Upper lobe of left lung (tissue), 6 donors: Measurements from ENCODE around the gene CD164. TPM values are rescaled to one million over a fixed set of nuclear protein-coding genes. Genes with fewer than 3 reads are reported as not detected.

Source experiments
- ATAC-seq, 2 donors: fragments of 200-7000 bp; cut with Tn5 transposase; one replicate each; pipeline ENCODE4 v1.9.1; 2022; ENCODE audit warnings: mild to moderate bottlenecking in 2 of 2, moderate library complexity in 2 of 2; ENCODE audit not compliant: low FRiP score in 2 of 2
- DNase-seq, 2 donors: peaks; one replicate each; pipeline ENCODE4 v3.0.0-alpha.2; 2019 to 2020
- H3K27ac ChIP-seq, 4 donors: fragments of 200-600 bp; sonication (generic); one replicate each; pipeline ENCODE4 v1.5.1; 2016 to 2019
- H3K27me3 ChIP-seq, 4 donors: fragments of 200-600 bp; sonication (generic); one replicate each; pipeline ENCODE4 v1.5.1; 2017 to 2019
- H3K36me3 ChIP-seq, 4 donors: fragments of 200-600 bp; sonication (generic); one replicate each; pipeline ENCODE4 v1.5.1; 2016 to 2019
- H3K4me1 ChIP-seq, 4 donors: fragments of 200-600 bp; sonication (generic); one replicate each; pipeline ENCODE4 v1.5.1; 2018 to 2019
- H3K4me3 ChIP-seq, 4 donors: fragments of 200-600 bp; sonication (generic); one replicate each; pipeline ENCODE4 v1.5.1; 2017 to 2019; ENCODE audit warnings: mild to moderate bottlenecking in 2 of 4, moderate library complexity in 1 of 4
- H3K9me3 ChIP-seq, 4 donors: fragments of 200-600 bp; sonication (generic); one replicate each; pipeline ENCODE4 v1.5.1; 2018 to 2019
- EP300 ChIP-seq, 4 donors: sonication (generic); formaldehyde crosslinking; IDR thresholded peaks; one replicate each; pipeline ENCODE4 v1.5.1; 2017; ENCODE audit warnings: antibody characterized with exemption in 4 of 4, control low read depth in 2 of 4
- POLR2A ChIP-seq, 4 donors: fragments of 450-650 bp; IDR thresholded peaks; one replicate each; pipeline ENCODE4 v1.5.1; 2016 to 2017; ENCODE audit warnings: antibody characterized with exemption in 4 of 4, mild to moderate bottlenecking in 2 of 4
- POLR2AphosphoS5 ChIP-seq, 2 donors: sonication (generic); formaldehyde crosslinking; IDR thresholded peaks; one replicate each; pipeline ENCODE4 v1.5.1; 2017; ENCODE audit warnings: antibody characterized with exemption in 2 of 2
- WGBS, 2 donors: methylation state at CpG; one replicate each; pipeline ENCODE4 v1.1.5; 2017 to 2018; 5-methylcytosine and 5-hydroxymethylcytosine counted together
- total RNA-seq, 6 donors: library from RNA; depleted of rRNA in 4 of 6; stranded (reverse); fragments of >200 nt in 4 of 6; gene quantifications; one replicate each; pipeline versions ENCODE4 v1.1.0 to v1.2.1, GENCODE V29; 2016 to 2021
- TF ChIP-seq, protein P1 (sequence below), 6 experiments: fragments of 450-650 bp in 4 of 6; fragments of 200-600 bp in 2 of 6; sonication (generic) in 2 of 6; IDR thresholded peaks; one replicate each; pipeline ENCODE4 v1.5.1; 2016 to 2019; ENCODE audit warnings: antibody characterized with exemption in 6 of 6
- donor health status: DM: no; HTN: no; CAD: no; lungs with moderate emphysema.
- donor health status: DM: no; HTN: yes; CAD: no; lungs with severe emphysema.

The CD164 gene
- total RNA-seq, 6 donors from 2014 or later, result 70.8 to 281 (median 218) TPM

DNA sequence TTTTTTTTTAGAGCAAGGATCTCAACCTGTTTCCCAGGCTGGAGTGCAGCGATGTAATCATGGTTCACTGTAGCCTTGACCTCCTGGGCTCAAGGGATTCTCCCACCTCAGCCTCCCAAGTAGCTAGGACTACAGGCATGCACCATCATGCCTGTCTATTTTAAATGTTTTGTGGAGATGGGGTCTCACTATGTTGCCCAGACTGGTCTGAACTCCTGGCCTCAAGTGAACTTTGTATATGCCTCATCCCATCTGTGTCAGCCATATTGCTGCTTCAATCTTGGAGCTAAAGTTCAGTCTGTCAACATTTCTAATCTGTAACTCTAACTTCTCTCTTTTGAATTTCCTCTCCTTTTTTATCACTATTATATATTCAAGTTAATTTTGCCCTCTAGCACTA is 54.3 kb downstream of the CD164 start:
- Histone ChIP-seq H3K4me1 (peaks cover 0 to 8% (median 4%) of the 10 kb centered on the region in 4 donors), H3K27me3 (no peaks in the 10 kb centered on the region), H3K27ac (no peak overlapping the region), H3K36me3 (no peaks in the 10 kb centered on the region), H3K9me3 (no peaks in the 10 kb centered on the region), H3K4me3 (no peak overlapping the region)
- WGBS, 2 donors, result 93 to 100% methylated on average over 1 of the region's 1 CpG
- ATAC-seq (no peak), DNase-seq (no peak)
- TF ChIP-seq, protein P1, sequence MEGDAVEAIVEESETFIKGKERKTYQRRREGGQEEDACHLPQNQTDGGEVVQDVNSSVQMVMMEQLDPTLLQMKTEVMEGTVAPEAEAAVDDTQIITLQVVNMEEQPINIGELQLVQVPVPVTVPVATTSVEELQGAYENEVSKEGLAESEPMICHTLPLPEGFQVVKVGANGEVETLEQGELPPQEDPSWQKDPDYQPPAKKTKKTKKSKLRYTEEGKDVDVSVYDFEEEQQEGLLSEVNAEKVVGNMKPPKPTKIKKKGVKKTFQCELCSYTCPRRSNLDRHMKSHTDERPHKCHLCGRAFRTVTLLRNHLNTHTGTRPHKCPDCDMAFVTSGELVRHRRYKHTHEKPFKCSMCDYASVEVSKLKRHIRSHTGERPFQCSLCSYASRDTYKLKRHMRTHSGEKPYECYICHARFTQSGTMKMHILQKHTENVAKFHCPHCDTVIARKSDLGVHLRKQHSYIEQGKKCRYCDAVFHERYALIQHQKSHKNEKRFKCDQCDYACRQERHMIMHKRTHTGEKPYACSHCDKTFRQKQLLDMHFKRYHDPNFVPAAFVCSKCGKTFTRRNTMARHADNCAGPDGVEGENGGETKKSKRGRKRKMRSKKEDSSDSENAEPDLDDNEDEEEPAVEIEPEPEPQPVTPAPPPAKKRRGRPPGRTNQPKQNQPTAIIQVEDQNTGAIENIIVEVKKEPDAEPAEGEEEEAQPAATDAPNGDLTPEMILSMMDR (IDR thresholded peaks at IDR 0.05), result no peak
- TF ChIP-seq EP300 (IDR thresholded peaks at IDR 0.05) (no peak), POLR2A (IDR thresholded peaks at IDR 0.05) (no peak), POLR2AphosphoS5 (IDR thresholded peaks at IDR 0.05) (no peak)

DNA sequence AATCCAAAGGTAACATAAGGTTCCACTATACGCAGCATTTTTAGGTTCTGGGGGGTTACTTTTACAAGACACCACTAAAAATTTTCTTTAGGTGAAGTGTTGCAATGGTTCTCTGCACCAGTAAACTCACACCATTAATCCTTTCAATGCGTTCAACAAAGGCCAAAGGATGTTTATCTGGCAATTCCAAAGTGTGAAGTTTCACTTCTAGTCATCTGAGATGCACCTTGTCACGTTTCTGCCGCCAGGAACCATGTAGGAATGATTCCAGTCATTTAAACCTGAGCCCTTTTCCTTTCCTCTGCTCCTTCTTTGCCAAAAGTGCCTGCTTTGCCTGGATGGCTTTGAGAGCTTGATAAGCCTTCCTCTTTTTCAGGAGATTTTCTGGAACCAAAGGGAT is 54.8 kb downstream of the CD164 start:
- no peak for DNase-seq
- TF ChIP-seq POLR2A (IDR thresholded peaks at IDR 0.05), result no peak
- no peak for TF ChIP-seq POLR2AphosphoS5 (IDR thresholded peaks at IDR 0.05)
- H3K27ac ChIP-seq, result no peak overlapping the region
- H3K27me3 ChIP-seq, result no peaks in the 10 kb centered on the region
- no peaks in the 10 kb centered on the region for H3K36me3 ChIP-seq
- peaks cover 0 to 10% (median 5%) of the 10 kb centered on the region in 4 donors for H3K4me1 ChIP-seq
- ATAC-seq, result no peak
- WGBS, 2 donors, result 77 to 87% methylated on average over 4 of the region's 4 CpGs
- no peak overlapping the region for H3K4me3 ChIP-seq
- H3K9me3 ChIP-seq, result no peaks in the 10 kb centered on the region

DNA sequence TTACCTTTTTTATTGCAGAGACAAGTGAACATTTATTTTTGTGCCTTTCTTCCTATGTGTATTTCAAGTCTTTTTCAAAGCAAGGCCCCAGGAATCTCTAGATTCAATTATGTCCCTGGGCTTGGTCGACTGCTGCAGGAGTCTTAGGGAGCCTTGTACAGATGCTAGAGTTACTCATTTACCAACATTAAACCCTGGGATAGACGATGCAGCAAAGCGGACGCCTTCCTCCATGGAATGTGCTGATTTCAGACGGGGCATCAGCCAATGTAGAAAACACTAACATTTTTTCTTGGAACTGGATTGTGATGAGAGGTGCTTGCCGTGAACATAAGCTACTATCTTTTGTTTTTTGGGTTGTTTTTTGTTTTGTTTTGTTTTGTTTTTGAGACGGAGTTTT is 55.9 kb downstream of the CD164 start:
- no peaks in the 10 kb centered on the region for H3K9me3 ChIP-seq
- ATAC-seq (no peak), DNase-seq (no peak)
- no peaks in the 10 kb centered on the region for H3K36me3 ChIP-seq
- H3K27me3 ChIP-seq, result no peaks in the 10 kb centered on the region
- H3K4me1 ChIP-seq, result peaks cover 0 to 10% (median 5%) of the 10 kb centered on the region in 4 donors
- TF ChIP-seq POLR2A (IDR thresholded peaks at IDR 0.05) (no peak), POLR2AphosphoS5 (IDR thresholded peaks at IDR 0.05) (no peak), EP300 (IDR thresholded peaks at IDR 0.05) (no peak)
- TF ChIP-seq, protein P1 (IDR thresholded peaks at IDR 0.05), result no peak
- 75 to 91% methylated on average over 7 of the region's 7 CpGs for WGBS, 2 donors
- no peak overlapping the region for H3K27ac ChIP-seq
- H3K4me3 ChIP-seq, result no peak overlapping the region

DNA sequence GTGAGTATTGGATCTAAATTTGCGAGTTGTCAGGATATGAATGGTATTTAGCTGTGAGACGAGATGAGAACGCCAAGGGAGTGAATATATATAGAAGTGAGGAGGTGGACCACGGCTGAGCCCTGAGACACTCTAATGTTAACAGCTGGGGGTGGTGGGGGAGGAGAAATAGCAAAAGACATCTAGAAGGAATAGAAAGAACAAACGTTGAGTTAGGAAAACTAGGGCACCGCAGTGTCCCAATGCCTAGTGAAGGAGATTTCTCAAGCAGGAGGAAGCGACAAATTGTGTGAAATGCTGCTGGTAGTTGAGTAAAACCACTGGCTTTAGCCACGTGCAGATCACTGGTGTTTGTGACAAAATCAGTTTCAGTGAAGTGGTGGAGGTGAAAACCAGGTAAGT is 56.9 kb downstream of the CD164 start:
- DNase-seq, result no peak

DNA sequence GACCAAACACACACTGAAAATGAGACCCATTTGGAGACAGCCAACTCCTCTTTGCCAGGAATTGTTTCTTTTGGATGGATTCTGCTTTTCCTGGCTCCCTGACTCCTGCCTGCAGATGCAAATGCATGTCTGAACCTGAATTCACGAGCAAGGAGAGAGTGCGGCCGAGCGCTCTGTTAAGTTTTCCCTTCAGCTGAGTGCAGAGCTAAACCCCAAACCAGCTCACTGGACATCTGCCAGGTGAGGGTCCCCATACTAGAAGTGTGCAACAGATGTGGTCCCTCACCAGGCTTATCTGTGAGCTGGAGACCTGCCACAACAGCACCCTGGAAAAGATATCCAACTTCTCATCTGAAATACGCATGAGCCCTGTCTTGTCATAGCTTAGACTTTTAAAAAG is 59.0 kb downstream of the CD164 start:
- peaks cover 0 to 10% (median 5%) of the 10 kb centered on the region in 4 donors for H3K4me1 ChIP-seq
- TF ChIP-seq EP300 (IDR thresholded peaks at IDR 0.05) (no peak), POLR2AphosphoS5 (IDR thresholded peaks at IDR 0.05) (no peak), POLR2A (IDR thresholded peaks at IDR 0.05) (no peak)
- TF ChIP-seq, protein P1 (IDR thresholded peaks at IDR 0.05), result no peak
- DNase-seq (no peak), ATAC-seq (no peak)
- no peaks in the 10 kb centered on the region for H3K27me3 ChIP-seq
- H3K9me3 ChIP-seq, result no peaks in the 10 kb centered on the region
- no peak overlapping the region for H3K27ac ChIP-seq
- H3K4me3 ChIP-seq, result no peak overlapping the region
- H3K36me3 ChIP-seq, result no peaks in the 10 kb centered on the region
- WGBS, 2 donors, result 72 to 87% methylated on average over 5 of the region's 5 CpGs

More for the DNA sequence above, 56.9 kb downstream of the CD164 start:
- no peak overlapping the region for H3K27ac ChIP-seq
- no peak overlapping the region for H3K4me3 ChIP-seq
- ATAC-seq, result peak in 1 of 2 donors; percentile 45
- 57 to 64% methylated on average over 8 of the region's 8 CpGs for WGBS, 2 donors
- peaks cover 0 to 10% (median 5%) of the 10 kb centered on the region in 4 donors for H3K4me1 ChIP-seq
- TF ChIP-seq, protein P1 (IDR thresholded peaks at IDR 0.05), result no peak
- TF ChIP-seq POLR2A (IDR thresholded peaks at IDR 0.05), result no peak
- TF ChIP-seq POLR2AphosphoS5 (IDR thresholded peaks at IDR 0.05), result no peak
- no peak for TF ChIP-seq EP300 (IDR thresholded peaks at IDR 0.05)
- H3K9me3 ChIP-seq, result no peaks in the 10 kb centered on the region
- H3K36me3 ChIP-seq, result no peaks in the 10 kb centered on the region
- H3K27me3 ChIP-seq, result no peaks in the 10 kb centered on the region
